HCT116 (cell line): ENCODE data around the gene IPO7.

Experiments
- POLR2A ChIP-seq: IDR thresholded peaks from 2 replicates; pipeline ENCODE4 v1.7.0; 2011; ENCODE audit warnings: borderline replicate concordance; ENCODE audit not compliant: insufficient read depth, insufficient read length; ENCODE audit errors: extremely low read depth
- RAD21 ChIP-seq: IDR thresholded peaks from 2 replicates; pipeline ENCODE4 v1.6.1; 2012; ENCODE audit warnings: low read depth, mild to moderate bottlenecking
- TF ChIP-seq, protein P1 (sequence below): IDR thresholded peaks from 2 replicates; pipeline ENCODE4 v1.6.1; 2012

GRCh38 chr11:9380773-9381172 lies 3.7 kb upstream of the IPO7 start:
- no peak for TF ChIP-seq RAD21
- no peak for TF ChIP-seq POLR2A
- TF ChIP-seq, protein P1, sequence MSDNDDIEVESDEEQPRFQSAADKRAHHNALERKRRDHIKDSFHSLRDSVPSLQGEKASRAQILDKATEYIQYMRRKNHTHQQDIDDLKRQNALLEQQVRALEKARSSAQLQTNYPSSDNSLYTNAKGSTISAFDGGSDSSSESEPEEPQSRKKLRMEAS, result no peak
